IMR-90 (cell line): ENCODE data around the gene CCDC74B. TPM values are rescaled to one million over a fixed set of nuclear protein-coding genes. Genes with fewer than 3 reads are reported as not detected.
"Not testable (repeated sequence)": the region's sequence is repeated elsewhere in the genome, so short reads cannot be mapped to it uniquely, and the experiment has no call there.

Experiments
- ATAC-seq: fragments of 200-7000 bp; cut with Tn5 transposase; 2 replicates; pipeline ENCODE4 v1.9.1; 2020; ENCODE audit warnings: low read depth, mild to moderate bottlenecking, moderate library complexity
- BruUV-seq: library from RNA; stranded (reverse); fragments of 400-500 nt; replicated peaks from 2 replicates; lab custom pipeline; 2021; lab: Mats Ljungman, UMichigan
- CTCF ChIA-PET: fragments of 300-600 bp; formaldehyde crosslinking; extraction: SDS; loops from one replicate; lab custom pipeline; 2021; ENCODE audit warnings: antibody characterized with exemption; lab: Yijun Ruan, JAX
- POLR2A ChIA-PET: fragments of 300-600 bp; sonication (Branson Sonifier 250); formaldehyde crosslinking; loops from one replicate; lab custom pipeline; 2022; ENCODE audit warnings: antibody characterized with exemption; ENCODE audit not compliant: unreplicated experiment; lab: Charles Lee
- DNase-seq: peaks from one replicate; pipeline ENCODE4 v3.0.0; 2013
- H2AFZ ChIP-seq: replicated peaks from 2 replicates; pipeline ENCODE3; 2013; ENCODE audit warnings: low read length, mild to moderate bottlenecking; ENCODE audit not compliant: poor library complexity
- H2AK5ac ChIP-seq: 2 replicates; pipeline ENCODE4 v1.6.1; 2013; ENCODE audit warnings: low read depth, low read length, inconsistent platforms
- H2AK9ac ChIP-seq: replicated peaks from 2 replicates; pipeline ENCODE3; 2013; ENCODE audit warnings: mild to moderate bottlenecking, low read depth, low read length, moderate library complexity; ENCODE audit not compliant: poor library complexity
- H2BK120ac ChIP-seq: 2 replicates; pipeline ENCODE4 v1.6.1; 2013; ENCODE audit warnings: low read depth, low read length, inconsistent platforms
- H2BK15ac ChIP-seq: 3 replicates; pipeline ENCODE4 v1.6.1; 2013; ENCODE audit warnings: low read depth, low read length, inconsistent platforms
- H2BK20ac ChIP-seq: 2 replicates; pipeline ENCODE4 v1.6.1; 2013; ENCODE audit warnings: low read depth, mild to moderate bottlenecking, inconsistent platforms, low read length, moderate library complexity
- H2BK5ac ChIP-seq: 2 replicates; pipeline ENCODE4 v1.6.1; 2013; ENCODE audit warnings: mild to moderate bottlenecking, low read depth, low read length, inconsistent platforms; ENCODE audit not compliant: poor library complexity, severe bottlenecking
- H3K14ac ChIP-seq: replicated peaks from 2 replicates; pipeline ENCODE4 v1.6.1; 2013; ENCODE audit warnings: low read depth, low read length, inconsistent platforms
- H3K18ac ChIP-seq: 2 replicates; pipeline ENCODE4 v1.6.1; 2013; ENCODE audit warnings: low read depth, low read length, control low read depth
- H3K23ac ChIP-seq: 2 replicates; pipeline ENCODE4 v1.6.1; 2013; ENCODE audit warnings: low read depth, low read length, inconsistent platforms
- H3K27ac ChIP-seq: 2 replicates; pipeline ENCODE4 v1.5.1; 2013; ENCODE audit warnings: mild to moderate bottlenecking, control low read depth, low read length; ENCODE audit not compliant: insufficient read depth
- H3K27me3 ChIP-seq: 2 replicates; pipeline ENCODE4 v1.6.1; 2013; ENCODE audit warnings: low read length; ENCODE audit not compliant: control insufficient read depth, insufficient read depth
- H3K36me3 ChIP-seq: 2 replicates; pipeline ENCODE4 v1.6.1; 2013; ENCODE audit warnings: low read length, mixed read lengths; ENCODE audit not compliant: control insufficient read depth, insufficient read depth
- H3K4ac ChIP-seq: 2 replicates; pipeline ENCODE4 v1.6.1; 2013; ENCODE audit warnings: low read depth, low read length, inconsistent platforms
- H3K4me1 ChIP-seq: 2 replicates; pipeline ENCODE4 v1.6.1; 2013; ENCODE audit warnings: low read length, mixed read lengths; ENCODE audit not compliant: control insufficient read depth, insufficient read depth
- H3K4me2 ChIP-seq: 2 replicates; pipeline ENCODE4 v1.6.1; 2013; ENCODE audit warnings: low read depth, mild to moderate bottlenecking, control low read depth, low read length, moderate library complexity
- H3K4me3 ChIP-seq: 2 replicates; pipeline ENCODE4 v1.5.1; 2013; ENCODE audit warnings: low read depth, mild to moderate bottlenecking, control low read depth, low read length, moderate library complexity; ENCODE audit not compliant: insufficient read depth
- H3K56ac ChIP-seq: 2 replicates; pipeline ENCODE4 v1.6.1; 2013; ENCODE audit warnings: low read length, inconsistent platforms; ENCODE audit not compliant: insufficient read depth; ENCODE audit errors: extremely low read depth
- H3K79me1 ChIP-seq, 2 experiments: 2 replicates each; pipeline ENCODE4 v1.6.1; 2013; ENCODE audit warnings: low read length in 2 of 2, inconsistent platforms in 1 of 2, low read depth in 1 of 2
- H3K9ac ChIP-seq: 2 replicates; pipeline ENCODE4 v1.6.1; 2013; ENCODE audit warnings: low read depth, low read length, control low read depth
- H3K9me1 ChIP-seq: 2 replicates; pipeline ENCODE4 v1.6.1; 2013; ENCODE audit warnings: low read length, inconsistent platforms; ENCODE audit not compliant: insufficient read depth
- H3K9me3 ChIP-seq: 2 replicates; pipeline ENCODE4 v1.6.1; 2013; ENCODE audit warnings: low read length; ENCODE audit not compliant: control insufficient read depth, insufficient read depth
- H4K20me1 ChIP-seq: 2 replicates; pipeline ENCODE4 v1.6.1; 2013; ENCODE audit warnings: low read length, inconsistent platforms; ENCODE audit not compliant: insufficient read depth
- H4K5ac ChIP-seq: 2 replicates; pipeline ENCODE4 v1.6.1; 2013; ENCODE audit warnings: mild to moderate bottlenecking, low read depth, low read length, control low read depth
- H4K8ac ChIP-seq, 2 experiments: 2 replicates each; pipeline ENCODE4 v1.6.1; 2013; ENCODE audit warnings: low read depth in 2 of 2, low read length in 2 of 2, control low read depth in 1 of 2, inconsistent platforms in 1 of 2
- H4K91ac ChIP-seq: 2 replicates; pipeline ENCODE4 v1.6.1; 2013; ENCODE audit warnings: low read depth, low read length, inconsistent platforms; ENCODE audit not compliant: insufficient read depth
- WGBS, 2 experiments: methylation state at CpG; one replicate each; pipeline versions ENCODE4 v1.1.5 to v1.1.7; 2013; ENCODE audit warnings: missing lambda C conversion rate in 2 of 2; ENCODE audit not compliant: insufficient read length in 1 of 2; ENCODE audit errors: extremely low coverage in 2 of 2; 5-methylcytosine and 5-hydroxymethylcytosine counted together
- dilution Hi-C: fragments of 300-500 bp; cut with HindIII; formaldehyde crosslinking; loops from one replicate; pipeline ENCODE4 v1.14.3; 2018; ENCODE audit warnings: low sequenced_read_pairs; ENCODE audit not compliant: unreplicated experiment
- in situ Hi-C: fragments of 300-500 bp; cut with MboI; formaldehyde crosslinking; loops from 3 replicates; pipeline ENCODE4 v1.14.3; 2019; ENCODE audit warnings: low sequenced_read_pairs, inconsistent platforms, mixed read lengths
- intact Hi-C: fragments of 100-400 bp; cut with micrococcal nuclease; formaldehyde crosslinking; loops from 2 replicates; pipeline ENCODE4 v1.10.0; 2022
- polyA plus RNA-seq, 3 experiments: library from polyadenylated mRNA; depleted of rRNA; stranded (reverse); fragments of >200 nt; gene quantifications; 2 replicates each; pipeline ENCODE4 v1.2.3, GENCODE V29; 2012; ENCODE audit warnings: low replicate concordance in 1 of 3
- total RNA-seq: library from RNA; depleted of rRNA; stranded (reverse); fragments of >200 nt; gene quantifications from 2 replicates; pipeline ENCODE4 v1.2.3, GENCODE V29; 2012

CCDC74B gene
- total and polyA plus RNA-seq, 2 of the 4 experiments (the other 2 are of a cell fraction) = 3.9 to 8.4 TPM

- 98% methylated on average over 9 of the region's 27 CpGs; no CpG with 5 or more reads in 1 of the 2 experiments for WGBS, 2 experiments
- H3K14ac ChIP-seq, BruUV-seq, H4K5ac ChIP-seq, H3K23ac ChIP-seq, H3K27ac ChIP-seq, H4K8ac ChIP-seq, DNase-seq, H2BK120ac ChIP-seq, H4K91ac ChIP-seq, H3K18ac ChIP-seq, H3K4me2 ChIP-seq, H2AK5ac ChIP-seq, H3K4me3 ChIP-seq, H3K79me1 ChIP-seq, dilution Hi-C loops, H2BK5ac ChIP-seq, CTCF ChIA-PET, H3K9me1 ChIP-seq, POLR2A ChIA-PET, H3K27me3 ChIP-seq, H4K20me1 ChIP-seq, H3K4ac ChIP-seq, H3K9me3 ChIP-seq, H3K9ac ChIP-seq, intact Hi-C loops, H2BK15ac ChIP-seq, ATAC-seq, H3K4me1 ChIP-seq, H2AFZ ChIP-seq, H2AK9ac ChIP-seq, H2BK20ac ChIP-seq, H3K56ac ChIP-seq: not testable (repeated sequence)
- H3K36me3 ChIP-seq = peaks cover 28% of the 10 kb centered on the region; the same call in 1 of the 2 replicates
- in situ Hi-C loops = loop anchor here (25.0 kb wide), 1 partner anchor 1360 kb away; no protein-coding TSS in a partner anchor
These were observed 7.4 kb upstream of the CCDC74B start for GRCh38 chr2:130152136-130152815.

GRCh38 chr2:130151145-130151512, 6.2 kb upstream of the CCDC74B start:
- dilution Hi-C loops, H3K4me1 ChIP-seq, H2AK5ac ChIP-seq, ATAC-seq, POLR2A ChIA-PET, H4K91ac ChIP-seq, H4K20me1 ChIP-seq, H3K27me3 ChIP-seq, H3K4ac ChIP-seq, H2AK9ac ChIP-seq, DNase-seq, H2BK15ac ChIP-seq, BruUV-seq, H4K8ac ChIP-seq, H3K4me3 ChIP-seq, H3K9me1 ChIP-seq, H2AFZ ChIP-seq, H3K27ac ChIP-seq, H2BK5ac ChIP-seq, H3K9me3 ChIP-seq, H3K14ac ChIP-seq, H2BK20ac ChIP-seq, H3K9ac ChIP-seq, H3K18ac ChIP-seq, H3K56ac ChIP-seq, H3K79me1 ChIP-seq, H3K23ac ChIP-seq, intact Hi-C loops, CTCF ChIA-PET, H3K4me2 ChIP-seq, H4K5ac ChIP-seq, H2BK120ac ChIP-seq: not testable (repeated sequence)
- 86% methylated on average over 2 of the region's 5 CpGs; no CpG with 5 or more reads in 1 of the 2 experiments for WGBS, 2 experiments
- peaks cover 24% of the 10 kb centered on the region; the same call in 1 of the 2 replicates for H3K36me3 ChIP-seq
- in situ Hi-C loops = loop anchor here (25.0 kb wide), 1 partner anchor 1361 kb away; no protein-coding TSS in a partner anchor
